H54 (cell line): ENCODE data around the gene OR2A7.
"Not testable (repeated sequence)": the region's sequence is repeated elsewhere in the genome, so short reads cannot be mapped to it uniquely, and the experiment has no call there.

Experiments used
- DNase-seq: peaks from one replicate; pipeline ENCODE4 v3.0.0; 2011; ENCODE audit warnings: low spot score, mixed read lengths; ENCODE audit not compliant: insufficient read length
- FAIRE-seq: peaks from 3 replicates; lab custom pipeline; 2011; peaks lifted over from hg19 to GRCh38; lab: Jason Lieb, UNC

Gene OR2A7, protein sequence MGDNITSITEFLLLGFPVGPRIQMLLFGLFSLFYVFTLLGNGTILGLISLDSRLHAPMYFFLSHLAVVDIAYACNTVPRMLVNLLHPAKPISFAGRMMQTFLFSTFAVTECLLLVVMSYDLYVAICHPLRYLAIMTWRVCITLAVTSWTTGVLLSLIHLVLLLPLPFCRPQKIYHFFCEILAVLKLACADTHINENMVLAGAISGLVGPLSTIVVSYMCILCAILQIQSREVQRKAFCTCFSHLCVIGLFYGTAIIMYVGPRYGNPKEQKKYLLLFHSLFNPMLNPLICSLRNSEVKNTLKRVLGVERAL

DNA sequence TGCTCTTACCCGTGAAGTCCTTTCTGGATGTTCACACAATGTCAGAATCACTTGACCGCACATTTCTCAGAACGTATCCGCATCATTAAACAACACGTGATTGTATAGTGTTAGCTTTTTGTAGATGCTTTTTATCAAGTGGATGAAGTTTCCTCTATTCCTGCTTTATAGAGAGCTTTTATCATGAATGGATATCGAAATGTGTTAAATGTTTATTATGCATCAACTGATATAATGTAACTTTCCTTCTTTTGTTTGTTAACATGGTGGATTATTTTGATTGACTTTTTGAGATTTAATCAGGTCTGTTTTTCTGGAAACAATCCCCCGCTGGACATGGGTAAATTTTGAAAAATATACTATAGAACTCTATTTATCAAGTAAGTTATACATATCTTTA lies at the start of gene OR2A7:
Gene OR2A7, minus strand, starts transcription at position 101 of the 400 bp plus-strand sequence. CDS start 5,164 bp downstream, outside the sequence.
- FAIRE-seq, DNase-seq: not testable (repeated sequence)

DNA sequence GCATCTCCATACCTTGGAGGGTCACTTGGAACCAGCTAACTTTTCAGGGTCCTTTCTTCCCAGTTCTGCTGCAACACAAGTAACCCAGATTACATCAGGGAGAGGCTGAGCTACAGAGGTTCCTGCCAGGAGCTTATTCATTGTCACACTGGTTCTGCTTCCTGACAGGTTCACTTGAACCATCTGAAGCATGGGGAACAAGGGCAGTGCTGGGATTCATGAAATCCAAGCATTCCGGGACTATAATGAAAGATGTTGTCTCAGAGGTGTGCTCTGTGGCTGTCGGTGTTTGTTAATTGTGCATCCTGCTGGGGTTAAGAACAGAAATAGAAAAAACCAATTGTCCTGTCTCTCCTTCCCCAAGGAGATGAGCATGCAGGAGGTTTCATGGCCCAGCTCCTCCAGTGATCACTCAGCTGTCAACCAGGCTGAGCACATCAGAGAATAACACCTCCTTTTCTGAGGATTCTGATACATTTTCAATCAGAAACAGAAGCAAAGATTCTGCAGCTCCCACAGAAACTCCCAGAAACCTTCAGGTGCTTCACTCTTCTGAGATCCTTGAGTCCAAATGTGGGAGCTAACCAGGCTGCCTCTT lies 47.4 kb upstream of the OR2A7 start, which contains the start of gene OR2A1:
Gene OR2A1, plus strand, starts transcription at position 548 of the 598 bp plus-strand sequence. CDS start 5,706 bp downstream, outside the sequence.
- not testable (repeated sequence) for DNase-seq, FAIRE-seq

DNA sequence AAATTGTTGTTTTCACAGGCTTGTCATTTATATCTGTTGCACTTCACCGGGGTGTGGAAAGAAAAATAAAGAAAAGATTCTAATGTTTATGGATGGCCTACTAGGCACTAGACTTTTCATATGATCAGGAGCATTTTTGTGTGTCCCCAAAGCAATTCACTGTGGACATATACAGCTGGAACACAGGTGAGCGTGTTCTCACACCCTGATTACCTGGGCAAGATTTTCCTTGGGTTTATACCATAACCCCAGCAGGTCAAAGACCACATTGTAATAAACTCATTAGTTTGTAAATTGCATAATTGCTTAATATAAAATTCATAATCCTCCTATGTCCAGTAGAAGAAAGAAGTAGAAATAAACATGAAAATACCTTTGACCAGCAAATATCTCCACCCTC lies 46.6 kb upstream of the OR2A7 start:
- FAIRE-seq, DNase-seq: not testable (repeated sequence)

DNA sequence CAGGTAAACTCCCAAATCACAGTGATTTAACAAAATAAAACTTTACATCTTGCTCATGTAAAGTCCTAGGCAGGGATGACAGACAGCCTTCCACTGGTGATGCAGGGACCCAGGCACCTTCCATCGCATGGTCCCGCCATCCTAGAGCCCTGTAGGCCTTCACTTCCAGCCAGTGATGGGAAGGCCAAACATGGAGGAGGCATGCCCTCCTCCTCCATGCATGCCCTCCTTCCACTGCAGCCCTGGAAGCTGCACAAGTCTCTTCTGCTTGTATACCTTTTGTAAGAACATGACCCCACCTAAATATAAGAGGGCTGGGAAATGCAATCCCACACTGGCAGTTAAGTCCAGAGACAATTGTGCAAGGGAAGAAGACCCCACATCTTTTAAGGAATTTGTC lies 45.1 kb upstream of the OR2A7 start:
- not testable (repeated sequence) for FAIRE-seq, DNase-seq

DNA sequence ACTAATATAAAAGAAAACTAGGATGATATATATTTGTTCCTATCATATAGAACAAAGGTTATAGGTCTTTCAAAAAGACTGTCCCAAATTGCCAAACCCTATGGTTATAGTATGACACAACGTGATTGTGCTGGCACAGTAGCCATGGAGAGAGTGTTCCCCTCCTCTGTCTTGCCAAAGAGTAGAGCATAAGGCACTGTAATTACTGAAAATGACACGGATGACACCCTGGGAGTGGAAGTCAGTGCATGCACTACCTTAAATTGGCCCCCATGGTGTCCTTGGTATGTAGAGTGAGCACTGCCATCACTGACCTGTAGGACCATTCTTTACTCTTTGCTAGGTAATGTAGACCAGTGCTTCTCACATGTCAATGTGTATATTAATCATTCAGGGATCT lies 40.6 kb upstream of the OR2A7 start:
- not testable (repeated sequence) for FAIRE-seq, DNase-seq

DNA sequence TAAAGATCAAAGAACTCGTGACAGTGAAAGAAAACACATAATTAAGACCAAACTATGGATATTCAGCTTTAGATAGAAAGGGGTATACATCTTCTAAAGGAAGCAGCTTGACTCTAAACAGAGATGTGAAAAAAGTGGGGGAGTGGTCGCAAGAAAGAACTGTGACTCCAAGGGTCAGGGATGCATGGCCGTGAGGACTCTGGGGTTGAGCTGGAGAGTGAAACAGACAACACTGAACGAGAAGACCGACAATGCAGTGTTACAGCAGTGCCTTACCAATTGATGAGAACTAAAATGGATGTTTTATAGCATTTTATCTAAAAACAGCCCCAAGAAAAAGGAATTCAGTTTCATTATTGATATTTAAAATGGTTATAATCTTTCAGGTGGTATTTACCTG lies 39.0 kb upstream of the OR2A7 start:
- FAIRE-seq, DNase-seq: not testable (repeated sequence)

DNA sequence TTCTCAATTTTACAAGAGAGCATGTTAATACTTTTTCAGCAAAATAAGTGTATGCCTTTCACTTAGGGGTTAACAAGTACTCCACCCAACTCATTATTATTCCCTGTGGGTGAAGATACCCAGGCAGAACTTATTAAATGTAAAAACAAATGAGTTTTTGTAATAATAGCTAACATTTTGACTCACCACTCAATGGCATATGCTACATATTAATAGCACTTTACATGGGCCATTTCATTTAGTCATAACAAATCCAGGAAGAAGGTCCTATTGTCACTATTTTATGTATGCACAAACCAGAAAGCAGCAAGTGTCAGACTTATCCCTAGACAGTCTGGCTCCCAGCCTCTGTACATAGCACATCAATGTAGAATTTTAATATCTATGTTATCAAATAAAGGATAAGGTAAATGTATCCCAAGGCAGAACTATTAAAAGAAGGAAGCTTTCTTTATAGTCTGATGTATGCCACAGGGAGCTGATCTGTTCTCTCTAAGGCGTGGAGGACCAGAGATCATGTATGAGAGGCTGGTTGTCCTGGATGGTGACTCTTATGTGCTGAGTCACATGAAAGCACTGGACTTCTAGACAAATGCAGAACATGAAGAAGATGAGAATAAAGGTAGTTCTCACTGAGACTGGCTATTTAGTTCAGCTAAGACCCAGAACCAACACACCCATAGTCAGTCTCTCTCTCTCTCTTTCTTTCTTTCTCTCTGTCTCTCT lies 38.1 kb upstream of the OR2A7 start:
- not testable (repeated sequence) for FAIRE-seq, DNase-seq

DNA sequence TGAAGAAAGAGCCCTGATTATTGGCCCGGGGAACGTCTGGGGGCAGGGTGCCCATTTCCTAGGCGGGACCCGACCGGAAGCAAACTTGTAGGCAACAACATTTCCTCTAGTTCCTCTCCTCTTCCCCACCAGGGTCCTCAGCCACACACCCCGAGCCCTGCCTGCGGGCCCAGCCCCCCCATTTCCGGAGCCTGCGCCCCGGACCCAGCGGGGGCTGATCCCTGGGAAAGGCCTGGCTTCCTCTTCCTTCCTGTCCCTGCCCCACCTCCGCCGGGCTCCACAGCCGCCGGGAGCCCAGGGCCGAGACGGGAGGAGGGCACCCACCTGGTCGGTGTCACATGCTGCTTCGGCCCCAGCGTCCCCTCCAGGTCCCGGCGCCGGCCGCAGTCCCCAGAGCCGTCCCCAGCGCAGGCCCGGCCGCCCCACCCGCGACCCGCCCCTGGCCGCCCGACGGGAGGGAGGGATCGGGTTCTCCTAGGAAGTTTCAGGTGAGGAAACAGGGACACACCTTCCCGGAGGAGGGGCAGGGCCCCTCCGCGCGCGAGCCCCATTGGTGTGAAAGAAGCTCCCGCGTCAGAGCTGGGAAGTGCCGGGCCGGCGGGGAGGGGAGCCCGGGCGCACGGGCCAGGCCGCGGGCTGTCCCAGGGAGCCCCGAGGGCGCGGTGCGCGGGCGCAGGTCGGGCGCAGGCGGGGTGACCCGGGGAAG lies 29.4 kb upstream of the OR2A7 start:
- DNase-seq, FAIRE-seq: not testable (repeated sequence)

DNA sequence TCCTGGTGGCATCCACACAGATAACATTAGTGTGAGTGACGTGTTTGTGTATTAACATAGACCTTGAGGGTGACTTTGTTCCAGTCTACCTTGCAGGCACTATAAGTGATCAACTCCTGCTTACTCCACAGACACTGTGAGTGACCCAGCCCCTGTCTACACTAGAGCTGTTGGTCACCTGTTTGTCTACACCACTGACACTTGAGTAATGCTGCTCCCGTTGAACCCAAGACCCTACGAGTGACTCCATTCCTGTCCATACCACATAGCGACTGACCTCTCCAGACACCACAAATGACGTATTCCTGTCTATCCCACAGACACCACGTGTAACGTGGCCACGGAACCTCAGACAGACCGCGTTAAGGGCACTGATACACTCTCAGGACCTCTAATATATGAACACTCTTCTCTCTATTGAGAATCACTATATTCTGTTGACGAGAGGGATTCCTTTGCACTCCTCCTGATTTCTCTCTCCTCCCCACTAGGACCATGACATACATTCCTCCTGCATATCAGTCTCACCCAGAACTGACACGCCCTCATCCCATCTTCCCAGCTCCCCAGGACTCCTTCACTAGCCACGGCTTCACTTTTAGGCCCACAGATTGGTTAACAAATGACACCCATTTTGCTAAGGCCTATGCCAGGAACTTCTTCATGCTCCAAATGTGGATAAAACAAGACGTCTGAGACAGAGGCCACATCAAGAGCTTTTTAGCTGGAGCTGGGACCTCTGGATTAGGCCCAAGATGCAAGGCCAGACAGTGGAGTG lies 28.0 kb upstream of the OR2A7 start:
- FAIRE-seq, DNase-seq: not testable (repeated sequence)

DNA sequence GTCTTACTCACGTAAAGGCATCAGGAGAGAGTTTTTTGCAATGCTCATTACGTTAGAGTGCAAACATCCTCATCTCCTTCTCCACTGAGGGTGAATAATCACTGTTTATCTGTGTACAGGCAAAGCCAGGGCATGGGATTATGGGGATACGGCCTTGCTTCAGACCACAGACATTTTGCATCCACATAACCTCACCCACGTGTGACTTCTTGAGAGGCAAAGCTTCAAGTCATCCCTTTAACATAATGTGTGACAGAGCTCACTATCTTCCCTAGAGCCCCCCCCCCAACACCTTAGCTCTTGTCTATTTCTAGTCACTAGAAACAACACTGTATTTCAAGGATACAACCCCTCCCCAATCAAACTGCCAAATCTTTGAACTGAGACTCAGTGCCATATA lies 27.0 kb upstream of the OR2A7 start:
- not testable (repeated sequence) for DNase-seq, FAIRE-seq

DNA sequence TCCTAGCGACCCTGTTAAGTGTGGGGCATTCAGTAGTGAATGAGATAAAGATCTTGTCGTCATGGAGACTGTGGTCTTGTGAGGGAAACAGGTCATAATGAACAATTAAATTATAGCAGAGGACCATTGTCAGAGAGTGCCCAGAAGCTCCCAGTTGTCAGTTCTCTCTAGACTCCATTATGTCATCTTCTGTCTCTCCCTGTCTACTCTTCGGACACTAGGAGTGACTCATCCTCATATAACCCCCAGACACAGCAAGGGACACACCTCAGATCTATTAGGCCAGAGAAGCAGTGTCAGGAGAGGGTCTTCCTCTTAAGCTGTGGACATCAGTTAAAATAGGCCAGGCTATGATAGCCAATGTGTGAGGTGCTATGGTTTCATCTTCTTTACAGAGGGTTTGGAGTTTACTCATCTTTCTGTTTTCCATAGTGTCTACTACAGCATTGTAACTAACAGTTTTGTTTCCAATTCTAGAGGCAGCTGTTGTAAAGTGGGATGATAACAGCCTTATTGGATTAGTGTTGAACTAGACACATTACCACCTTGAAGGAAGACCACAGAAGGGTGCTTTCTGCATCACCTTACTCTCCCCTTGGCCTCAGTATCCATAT lies 22.7 kb upstream of the OR2A7 start:
- not testable (repeated sequence) for FAIRE-seq, DNase-seq

DNA sequence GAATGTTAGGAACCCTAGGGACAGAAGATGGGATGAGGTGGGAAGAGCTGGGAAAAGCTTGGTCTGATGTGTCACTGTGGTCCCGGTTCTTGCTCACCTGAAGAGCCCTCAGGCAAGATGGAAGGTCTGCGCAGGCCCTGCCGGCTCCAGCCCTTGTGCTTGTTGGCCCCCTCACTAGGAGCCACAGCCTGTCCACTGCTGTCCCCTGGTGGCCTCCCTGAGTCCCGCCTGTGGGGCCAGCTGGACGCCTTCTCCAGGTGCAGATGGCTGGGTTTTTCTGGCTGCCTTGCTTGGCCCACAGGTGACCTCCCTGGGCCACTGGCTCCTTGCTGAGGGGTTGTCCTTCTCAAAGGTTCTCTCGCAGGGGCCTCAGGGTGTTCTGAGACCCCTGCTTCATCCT lies 19.1 kb upstream of the OR2A7 start:
- not testable (repeated sequence) for FAIRE-seq, DNase-seq

DNA sequence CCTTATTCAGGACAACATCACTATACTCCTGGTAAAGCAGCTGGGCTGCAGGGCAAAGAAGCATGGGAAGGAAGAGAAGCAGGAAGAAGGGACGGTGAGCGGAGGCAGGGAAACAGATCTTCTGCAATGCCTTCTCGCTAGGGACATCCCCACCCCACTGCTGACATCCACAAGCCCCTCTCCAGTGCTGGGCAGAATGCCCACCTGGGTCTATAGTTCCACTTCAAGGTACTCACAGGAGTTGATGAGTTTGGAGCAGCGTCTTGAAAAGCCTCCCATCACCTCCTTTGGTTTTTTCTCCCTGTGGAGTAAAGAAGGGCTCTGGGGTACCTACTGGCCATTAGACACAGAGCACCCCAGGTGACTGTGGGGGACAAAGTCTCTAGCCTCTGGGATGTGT lies 17.9 kb upstream of the OR2A7 start:
- FAIRE-seq, result not testable (repeated sequence)

DNA sequence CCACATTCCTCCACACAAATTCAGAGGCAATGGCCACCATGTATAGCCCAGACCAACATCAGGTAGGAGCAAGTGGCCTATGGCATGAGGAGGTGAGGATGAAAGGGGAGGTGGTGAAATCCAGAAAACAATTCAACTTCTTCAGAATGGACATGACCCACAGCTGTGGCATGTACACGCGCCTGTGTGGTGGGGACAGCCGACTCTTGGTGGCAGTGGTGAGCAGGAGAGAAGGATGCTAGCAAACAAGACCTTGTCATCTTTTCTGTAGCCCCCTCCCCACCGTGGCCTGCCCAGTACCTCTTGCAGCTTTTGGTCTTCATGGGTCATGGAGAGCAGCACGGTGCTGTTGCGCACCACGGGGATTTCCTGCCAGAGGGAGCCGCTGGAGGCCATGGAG lies 17.4 kb upstream of the OR2A7 start:
- not testable (repeated sequence) for FAIRE-seq, DNase-seq

More for the DNA sequence above, 17.9 kb upstream of the OR2A7 start:
- DNase-seq, result not testable (repeated sequence)

DNA sequence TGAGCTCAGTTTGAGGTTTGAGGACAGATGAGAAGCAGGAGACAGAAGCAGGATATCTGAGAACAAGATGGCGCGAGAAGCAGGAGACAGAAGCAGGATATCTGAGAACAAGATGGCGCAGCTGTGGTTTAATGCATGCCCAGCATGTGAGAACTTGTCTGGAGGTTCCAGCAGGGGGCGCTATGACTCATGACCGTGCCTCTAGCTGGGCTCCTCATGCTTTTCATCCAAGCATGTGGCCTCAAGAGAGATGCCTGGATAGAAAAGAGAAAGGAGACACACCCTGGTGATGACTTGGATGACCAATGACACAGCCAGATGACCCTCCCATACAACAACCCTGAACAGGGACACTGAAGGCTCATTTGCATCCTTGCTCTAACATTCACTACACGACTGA lies 15.4 kb upstream of the OR2A7 start:
- not testable (repeated sequence) for FAIRE-seq, DNase-seq

DNA sequence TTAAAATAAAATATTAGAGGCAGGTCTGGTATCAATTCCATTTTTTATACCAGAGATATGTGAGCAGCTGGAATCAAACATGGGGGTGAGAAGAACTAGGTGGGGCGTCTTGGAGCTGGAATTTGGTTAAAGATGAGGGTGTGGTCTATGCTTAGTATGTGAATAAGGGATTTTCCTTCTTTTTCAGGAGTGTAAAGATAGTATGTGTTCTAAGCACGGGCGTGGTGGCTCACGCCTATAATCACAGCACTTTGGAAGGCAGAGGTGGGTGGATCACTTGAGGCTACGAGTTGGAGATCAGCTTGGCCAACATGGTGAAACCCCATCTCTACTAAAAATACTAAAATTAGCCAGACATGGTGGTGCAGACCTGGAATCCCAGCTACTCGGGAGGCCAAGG lies 10.7 kb upstream of the OR2A7 start:
- not testable (repeated sequence) for FAIRE-seq, DNase-seq

DNA sequence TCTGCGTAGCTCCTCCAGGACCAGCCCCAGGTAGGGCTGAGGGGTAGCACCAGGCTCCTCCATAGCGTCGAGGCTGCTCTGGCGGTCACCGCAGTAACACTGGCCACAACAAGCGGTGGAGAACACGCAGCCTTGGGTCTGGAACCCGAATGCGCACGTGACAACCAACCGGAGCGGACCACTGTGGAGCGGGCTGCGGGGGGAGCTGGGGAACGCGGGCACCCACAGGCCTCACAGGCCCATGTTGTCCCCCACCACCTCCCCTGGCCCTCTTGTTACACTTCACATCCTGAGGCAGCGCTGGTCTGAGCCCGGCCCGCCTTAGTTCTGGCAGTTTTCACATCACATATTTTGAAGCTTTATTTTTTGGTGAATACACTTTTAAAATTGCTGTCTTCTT lies 4.6 kb upstream of the OR2A7 start, which contains the start of gene CTAGE8:
Gene CTAGE8, minus strand, starts transcription at position 101 of the 400 bp plus-strand sequence. Its CDS starts 38 bp downstream, at position 63.
- DNase-seq, FAIRE-seq: not testable (repeated sequence)

DNA sequence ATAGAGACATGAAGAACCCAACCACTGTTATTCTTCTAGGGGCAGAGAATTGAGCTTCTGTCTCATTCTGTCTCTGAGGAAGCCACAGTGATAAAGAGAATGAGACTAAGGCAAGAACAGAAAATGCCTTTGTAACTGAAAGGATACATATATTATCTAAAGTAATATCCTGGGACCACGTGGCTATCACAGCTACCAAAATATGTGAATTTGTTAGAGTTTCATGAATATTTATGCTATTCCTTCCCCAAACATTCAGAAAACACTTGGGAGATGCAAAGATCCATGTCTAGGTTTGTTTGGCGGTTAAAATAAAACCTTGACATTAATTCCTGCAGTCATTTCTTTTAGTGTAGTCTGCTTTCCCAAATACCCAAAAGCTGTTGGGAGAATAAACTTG lies 2.5 kb downstream of the OR2A7 start:
- not testable (repeated sequence) for DNase-seq, FAIRE-seq
